HG03175 (cell line): ENCODE measurements around the gene AIMP2.
"Not testable (repeated sequence)": the region's sequence is repeated elsewhere in the genome, so short reads cannot be mapped to it uniquely, and the experiment has no call there.

ENCODE experiments used
- ATAC-seq: cut with Tn5 transposase; IDR thresholded peaks from one replicate; pipeline ENCODE4 v1.9.1; 2021; ENCODE audit warnings: mild to moderate bottlenecking, moderate library complexity; ENCODE audit not compliant: unreplicated experiment

The AIMP2 gene

GRCh38 chr7:6008668-6009611 lies at the start of gene AIMP2, which contains the start of gene PMS2:
AIMP2 (plus strand) TSS chr7:6009272; CDS start chr7:6009364, 92 bp downstream.
PMS2 (minus strand) TSS chr7:6009049; CDS start chr7:6009019, 30 bp downstream.
- peak; percentile 94 for ATAC-seq

GRCh38 chr7:5963205-5963604 lies 45.9 kb upstream of the AIMP2 start:
- not testable (repeated sequence) for ATAC-seq

GRCh38 chr7:5963810-5964209 lies 45.3 kb upstream of the AIMP2 start:
- not testable (repeated sequence) for ATAC-seq

- ATAC-seq, result not testable (repeated sequence)
Measured at GRCh38 chr7:5970347-5970911, 38.6 kb upstream of the AIMP2 start, which contains the start of gene RSPH10B. RSPH10B (minus strand) TSS chr7:5970689; CDS start chr7:5967116, 3,573 bp downstream.

- ATAC-seq, result not testable (repeated sequence)
Measured at GRCh38 chr7:5973580-5973979, 35.5 kb upstream of the AIMP2 start.

- ATAC-seq, result not testable (repeated sequence)
Measured at GRCh38 chr7:5979680-5980314, 29.3 kb upstream of the AIMP2 start.

GRCh38 chr7:5987061-5987460 lies 22.0 kb upstream of the AIMP2 start:
- not testable (repeated sequence) for ATAC-seq

GRCh38 chr7:5997210-5997808 lies 11.8 kb upstream of the AIMP2 start:
- ATAC-seq, result no peak

GRCh38 chr7:6007386-6007785 lies 1.7 kb upstream of the AIMP2 start:
- no peak for ATAC-seq

GRCh38 chr7:6007835-6008590 lies 1.1 kb upstream of the AIMP2 start:
- ATAC-seq, result not testable (repeated sequence)

- ATAC-seq, result not testable (repeated sequence)
Measured at GRCh38 chr7:6010370-6010769, 1.3 kb downstream of the AIMP2 start.

GRCh38 chr7:6011541-6011940 lies 2.5 kb downstream of the AIMP2 start:
- ATAC-seq, result no peak

- no peak for ATAC-seq
Measured at GRCh38 chr7:6012355-6013104, 3.5 kb downstream of the AIMP2 start.

- ATAC-seq, result no peak
Measured at GRCh38 chr7:6015917-6016652, 7.0 kb downstream of the AIMP2 start.

GRCh38 chr7:6016653-6016966 lies 7.5 kb downstream of the AIMP2 start:
- no peak for ATAC-seq

- no peak for ATAC-seq
Measured at GRCh38 chr7:6020371-6021286, 11.6 kb downstream of the AIMP2 start.

- ATAC-seq, result no peak
Measured at GRCh38 chr7:6022707-6023106, 13.6 kb downstream of the AIMP2 start.

GRCh38 chr7:6023974-6024435 lies 14.9 kb downstream of the AIMP2 start:
- ATAC-seq, result no peak
